Neural progenitor cell (in vitro differentiated cells): ENCODE results near the gene CD300LF. TPM values are rescaled to one million over a fixed set of nuclear protein-coding genes. Genes with fewer than 3 reads are reported as not detected.
A peak's percentile ranks its signal among the peaks of the same experiment; 100 is the strongest.

Experiments used
- DNase-seq: peaks from one replicate; pipeline ENCODE4 v3.0.0-alpha.2; 2016; ENCODE audit warnings: low spot score
- H2AFZ ChIP-seq: fragments of 200-600 bp; sonication (generic); replicated peaks from 2 replicates; pipeline ENCODE4 v1.6.1; 2016; ENCODE audit warnings: antibody characterized with exemption
- H3F3A ChIP-seq: fragments of 200-600 bp; sonication (generic); 2 replicates; pipeline ENCODE4 v1.6.1; 2016; ENCODE audit warnings: antibody characterized with exemption, low read depth
- H3K27ac ChIP-seq: fragments of 200-600 bp; sonication (generic); 2 replicates; pipeline ENCODE4 v1.5.1; 2016; ENCODE audit warnings: mild to moderate bottlenecking
- H3K27me3 ChIP-seq: fragments of 200-600 bp; sonication (generic); 2 replicates; pipeline ENCODE4 v1.6.1; 2016; ENCODE audit warnings: mild to moderate bottlenecking, moderate library complexity
- H3K36me3 ChIP-seq: fragments of 200-600 bp; sonication (generic); 2 replicates; pipeline ENCODE4 v1.5.1; 2016
- H3K4me1 ChIP-seq: fragments of 200-600 bp; sonication (generic); 2 replicates; pipeline ENCODE4 v1.6.1; 2016; ENCODE audit warnings: mixed run types
- H3K4me2 ChIP-seq: fragments of 200-600 bp; sonication (generic); 2 replicates; pipeline ENCODE4 v1.6.1; 2016
- H3K4me3 ChIP-seq: fragments of 200-600 bp; sonication (generic); 2 replicates; pipeline ENCODE4 v1.5.1; 2016
- H3K79me2 ChIP-seq: fragments of 200-600 bp; sonication (generic); 2 replicates; pipeline ENCODE4 v1.6.1; 2016; ENCODE audit warnings: low read depth
- H3K9ac ChIP-seq: fragments of 200-600 bp; sonication (generic); 2 replicates; pipeline ENCODE4 v1.6.1; 2016
- H3K9me3 ChIP-seq: fragments of 200-600 bp; sonication (generic); 2 replicates; pipeline ENCODE4 v1.5.1; 2016; ENCODE audit warnings: low read depth
- H4K20me1 ChIP-seq: fragments of 200-600 bp; sonication (generic); 2 replicates; pipeline ENCODE4 v1.6.1; 2016; ENCODE audit warnings: low read depth
- H3K27ac Mint-ChIP-seq: 3 replicates; pipeline ENCODE4 v1.8.0; 2021; ENCODE audit warnings: mixed read lengths
- H3K27me3 Mint-ChIP-seq: 2 replicates; pipeline ENCODE4 v1.8.0; 2022; ENCODE audit warnings: low read depth, mild to moderate bottlenecking, inconsistent platforms, moderate library complexity, mixed read lengths; ENCODE audit not compliant: insufficient read depth
- H3K36me3 Mint-ChIP-seq: 3 replicates; pipeline ENCODE4 v1.8.0; 2021; ENCODE audit warnings: mixed read lengths
- H3K4me1 Mint-ChIP-seq: 3 replicates; pipeline ENCODE4 v1.8.0; 2021; ENCODE audit warnings: mixed read lengths
- H3K4me3 Mint-ChIP-seq: 3 replicates; pipeline ENCODE4 v1.8.0; 2021; ENCODE audit warnings: mild to moderate bottlenecking, moderate library complexity, mixed read lengths
- H3K9me3 Mint-ChIP-seq: 3 replicates; pipeline ENCODE4 v1.8.0; 2020; ENCODE audit warnings: mixed read lengths
- EZH2 ChIP-seq: fragments of 200-600 bp; sonication (generic); IDR thresholded peaks from 2 replicates; pipeline ENCODE4 v1.6.1; 2017; ENCODE audit warnings: antibody characterized with exemption, mild to moderate bottlenecking, moderate library complexity
- EZH2phosphoT487 ChIP-seq: fragments of 200-600 bp; sonication (generic); IDR thresholded peaks from 2 replicates; pipeline ENCODE4 v1.6.1; 2017; ENCODE audit warnings: antibody characterized with exemption
- total RNA-seq: library from RNA; depleted of rRNA; stranded (reverse); fragments of >200 nt; gene quantifications from 2 replicates; pipeline ENCODE4 v1.2.3, GENCODE V29; 2015; ENCODE audit warnings: low replicate concordance
- TF ChIP-seq, protein P1 (sequence below): fragments of 200-600 bp; sonication (generic); IDR thresholded peaks from 2 replicates; pipeline ENCODE4 v1.5.1; 2017; ENCODE audit warnings: antibody characterized with exemption, mild to moderate bottlenecking

CD300LF gene
- total RNA-seq, 1 donor from 2014 or later = not detected

- Mint-ChIP-seq H3K4me1 (peaks cover 45% of the 10 kb centered on the region), H3K27me3 (peaks cover 7% of the 10 kb centered on the region), H3K36me3 (peaks cover 15% of the 10 kb centered on the region), H3K27ac (peak overlapping the region; percentile 47), H3K4me3 (peak overlapping the region; percentile 98), H3K9me3 (no peaks in the 10 kb centered on the region)
- peak; percentile 62 for DNase-seq
- Histone ChIP-seq H3K9me3 (no peaks in the 10 kb centered on the region), H3K36me3 (no peaks in the 10 kb centered on the region), H3K9ac (peak overlapping the region; percentile 82), H3K4me1 (peaks cover 52% of the 10 kb centered on the region), H3K4me3 (peak overlapping the region; percentile 99), H3F3A (peaks cover 40% of the 10 kb centered on the region), H3K79me2 (peaks cover 60% of the 10 kb centered on the region), H3K27ac (no peak overlapping the region), H3K4me2 (peak overlapping the region; percentile 87), H3K27me3 (no peaks in the 10 kb centered on the region), H2AFZ (no peak overlapping the region), H4K20me1 (peaks cover 50% of the 10 kb centered on the region)
- TF ChIP-seq, protein P1, sequence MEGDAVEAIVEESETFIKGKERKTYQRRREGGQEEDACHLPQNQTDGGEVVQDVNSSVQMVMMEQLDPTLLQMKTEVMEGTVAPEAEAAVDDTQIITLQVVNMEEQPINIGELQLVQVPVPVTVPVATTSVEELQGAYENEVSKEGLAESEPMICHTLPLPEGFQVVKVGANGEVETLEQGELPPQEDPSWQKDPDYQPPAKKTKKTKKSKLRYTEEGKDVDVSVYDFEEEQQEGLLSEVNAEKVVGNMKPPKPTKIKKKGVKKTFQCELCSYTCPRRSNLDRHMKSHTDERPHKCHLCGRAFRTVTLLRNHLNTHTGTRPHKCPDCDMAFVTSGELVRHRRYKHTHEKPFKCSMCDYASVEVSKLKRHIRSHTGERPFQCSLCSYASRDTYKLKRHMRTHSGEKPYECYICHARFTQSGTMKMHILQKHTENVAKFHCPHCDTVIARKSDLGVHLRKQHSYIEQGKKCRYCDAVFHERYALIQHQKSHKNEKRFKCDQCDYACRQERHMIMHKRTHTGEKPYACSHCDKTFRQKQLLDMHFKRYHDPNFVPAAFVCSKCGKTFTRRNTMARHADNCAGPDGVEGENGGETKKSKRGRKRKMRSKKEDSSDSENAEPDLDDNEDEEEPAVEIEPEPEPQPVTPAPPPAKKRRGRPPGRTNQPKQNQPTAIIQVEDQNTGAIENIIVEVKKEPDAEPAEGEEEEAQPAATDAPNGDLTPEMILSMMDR = no peak
- TF ChIP-seq EZH2 (no peak), EZH2phosphoT487 (no peak)
Observed at GRCh38 chr17:74749279-74750038, 36.7 kb upstream of the CD300LF start.

DNA sequence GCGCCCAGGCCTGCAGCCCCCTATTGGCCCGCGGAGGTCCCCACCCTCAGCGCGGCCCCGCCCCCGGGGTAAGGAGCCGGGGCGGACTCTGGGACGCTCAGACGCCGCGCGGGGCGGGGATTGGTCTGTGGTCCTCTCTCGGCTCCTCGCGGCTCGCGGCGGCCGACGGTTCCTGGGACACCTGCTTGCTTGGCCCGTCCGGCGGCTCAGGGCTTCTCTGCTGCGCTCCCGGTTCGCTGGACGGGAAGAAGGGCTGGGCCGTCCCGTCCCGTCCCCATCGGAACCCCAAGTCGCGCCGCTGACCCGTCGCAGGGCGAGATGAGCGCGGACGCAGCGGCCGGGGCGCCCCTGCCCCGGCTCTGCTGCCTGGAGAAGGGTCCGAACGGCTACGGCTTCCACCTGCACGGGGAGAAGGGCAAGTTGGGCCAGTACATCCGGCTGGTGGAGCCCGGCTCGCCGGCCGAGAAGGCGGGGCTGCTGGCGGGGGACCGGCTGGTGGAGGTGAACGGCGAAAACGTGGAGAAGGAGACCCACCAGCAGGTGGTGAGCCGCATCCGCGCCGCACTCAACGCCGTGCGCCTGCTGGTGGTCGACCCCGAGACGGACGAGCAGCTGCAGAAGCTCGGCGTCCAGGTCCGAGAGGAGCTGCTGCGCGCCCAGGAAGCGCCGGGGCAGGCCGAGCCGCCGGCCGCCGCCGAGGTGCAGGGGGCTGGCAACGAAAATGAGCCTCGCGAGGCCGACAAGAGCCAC, 36.0 kb upstream of the CD300LF start, which contains the start of gene NHERF1:
Gene NHERF1 (plus strand): TSS at position 100 of the 750 bp plus-strand sequence. CDS start 219 bp downstream, at position 319.
- DNase-seq = peak; percentile 98
- Histone ChIP-seq H3K9me3 (no peaks in the 10 kb centered on the region), H3K4me2 (peak within 1 kb of the TSS; percentile 87), H3K79me2 (peaks cover 52% of the 10 kb centered on the region), H3K4me3 (peak within 1 kb of the TSS; percentile 99), H2AFZ (peak within 1 kb of the TSS; percentile 58), H3K36me3 (no peaks in the 10 kb centered on the region), H3F3A (peaks cover 40% of the 10 kb centered on the region), H3K27me3 (no peaks in the 10 kb centered on the region), H3K9ac (peak within 1 kb of the TSS; percentile 82), H4K20me1 (peaks cover 49% of the 10 kb centered on the region), H3K27ac (no peak within 1 kb of the TSS), H3K4me1 (peaks cover 52% of the 10 kb centered on the region)
- TF ChIP-seq, protein P1 = peak; percentile 42
- no peak for TF ChIP-seq EZH2
- Mint-ChIP-seq H3K27me3 (peaks cover 12% of the 10 kb centered on the region), H3K9me3 (no peaks in the 10 kb centered on the region), H3K36me3 (peaks cover 15% of the 10 kb centered on the region), H3K4me3 (peak within 1 kb of the TSS; percentile 98), H3K27ac (peak within 1 kb of the TSS; percentile 47), H3K4me1 (peaks cover 45% of the 10 kb centered on the region)

- Histone ChIP-seq H3K9ac (no peak overlapping the region), H3K27ac (no peak overlapping the region), H3K4me3 (peak overlapping the region; percentile 99), H3K4me1 (peaks cover 52% of the 10 kb centered on the region), H3K36me3 (no peaks in the 10 kb centered on the region), H3K9me3 (no peaks in the 10 kb centered on the region), H3F3A (peaks cover 40% of the 10 kb centered on the region), H3K4me2 (peak overlapping the region; percentile 87), H3K79me2 (peaks cover 47% of the 10 kb centered on the region), H2AFZ (no peak overlapping the region), H4K20me1 (peaks cover 46% of the 10 kb centered on the region), H3K27me3 (no peaks in the 10 kb centered on the region)
- no peak for DNase-seq
- peaks cover 13% of the 10 kb centered on the region for H3K36me3 Mint-ChIP-seq
- H3K4me1 Mint-ChIP-seq = peaks cover 45% of the 10 kb centered on the region
- H3K9me3 Mint-ChIP-seq = no peaks in the 10 kb centered on the region
- TF ChIP-seq EZH2 (no peak), EZH2phosphoT487 (no peak)
- TF ChIP-seq, protein P1 = no peak
- no peak overlapping the region for H3K27ac Mint-ChIP-seq
- peaks cover 10% of the 10 kb centered on the region for H3K27me3 Mint-ChIP-seq
- H3K4me3 Mint-ChIP-seq = peak overlapping the region; percentile 79
Observed at GRCh38 chr17:74748279-74748528, 35.5 kb upstream of the CD300LF start.
